CD14-positive monocyte (primary cell): Measurements from ENCODE around the gene DNAJA3. TPM values are rescaled to one million over a fixed set of nuclear protein-coding genes. Genes with fewer than 3 reads are reported as not detected.

Source experiments
- DNase-seq, 3 donors: peaks; one replicate each; pipeline ENCODE4 v3.0.0-alpha.2; 2011 to 2022
- H2AFZ ChIP-seq: 2 replicates; pipeline ENCODE4 v1.6.0; 2012; ENCODE audit warnings: mild to moderate bottlenecking, low read depth, low read length, inconsistent platforms; ENCODE audit not compliant: insufficient read depth, poor library complexity, severe bottlenecking
- H3K27ac ChIP-seq, 2 donors: 1 replicate in 1 of 2; 2 replicates in 1 of 2; pipeline ENCODE4 v1.5.1; 2012 to 2013; ENCODE audit warnings: low read length in 2 of 2, control low read depth in 1 of 2, inconsistent platforms in 1 of 2, low read depth in 1 of 2, mild to moderate bottlenecking in 1 of 2
- H3K27me3 ChIP-seq, 2 donors: one replicate each; pipeline versions ENCODE4 v1.6.0 to v1.6.1; 2011 to 2013; ENCODE audit warnings: low read length in 2 of 2; ENCODE audit not compliant: control insufficient read depth in 2 of 2, insufficient read depth in 2 of 2
- H3K36me3 ChIP-seq, 2 donors: replicated peaks in 1 of 2; 1 replicate in 1 of 2; 2 replicates in 1 of 2; pipeline versions ENCODE4 v1.5.1 to v1.6.1; 2012 to 2013; ENCODE audit warnings: low read length in 2 of 2, control low read depth in 1 of 2, inconsistent platforms in 1 of 2, mild to moderate bottlenecking in 1 of 2; ENCODE audit not compliant: insufficient read depth in 2 of 2, control insufficient read depth in 1 of 2
- H3K4me1 ChIP-seq, 2 donors: 1 replicate in 1 of 2; 2 replicates in 1 of 2; pipeline versions ENCODE4 v1.5.1 to v1.6.1; 2012 to 2013; ENCODE audit warnings: low read length in 2 of 2, control low read depth in 1 of 2, inconsistent platforms in 1 of 2, mild to moderate bottlenecking in 1 of 2, moderate library complexity in 1 of 2; ENCODE audit not compliant: insufficient read depth in 2 of 2, control insufficient read depth in 1 of 2
- H3K4me2 ChIP-seq: replicated peaks from 2 replicates; pipeline ENCODE3; 2012; ENCODE audit warnings: low read length, moderate library complexity, mild to moderate bottlenecking; ENCODE audit not compliant: poor library complexity, severe bottlenecking; ENCODE audit errors: extremely low read depth
- H3K4me3 ChIP-seq, 3 experiments: fragments of 200-600 bp in 1 of 3; sonication (generic) in 1 of 3; replicated peaks in 1 of 3; 1 replicate in 2 of 3; 2 replicates in 1 of 3; pipeline ENCODE4 v1.5.1; 2011 to 2013; ENCODE audit warnings: low read length in 3 of 3, mild to moderate bottlenecking in 3 of 3, control low read depth in 2 of 3, low read depth in 2 of 3, inconsistent platforms in 1 of 3, moderate library complexity in 1 of 3
- H3K79me2 ChIP-seq: 2 replicates; pipeline ENCODE4 v1.6.0; 2012; ENCODE audit warnings: mild to moderate bottlenecking, control low read depth, inconsistent platforms, low read length, moderate library complexity; ENCODE audit not compliant: insufficient read depth
- H3K9ac ChIP-seq: 2 replicates; pipeline ENCODE4 v1.6.0; 2017; ENCODE audit warnings: low read length, mild to moderate bottlenecking; ENCODE audit not compliant: insufficient read depth, poor library complexity, severe bottlenecking
- H3K9me3 ChIP-seq, 2 donors: replicated peaks in 1 of 2; 1 replicate in 1 of 2; 2 replicates in 1 of 2; pipeline versions ENCODE4 v1.5.1 to v1.6.1; 2012 to 2013; ENCODE audit warnings: low read length in 2 of 2, control low read depth in 1 of 2; ENCODE audit not compliant: control insufficient read depth in 1 of 2, insufficient read depth in 1 of 2
- H4K20me1 ChIP-seq: 2 replicates; pipeline ENCODE4 v1.6.0; 2012; ENCODE audit warnings: mild to moderate bottlenecking, low read length, control low read depth, moderate library complexity; ENCODE audit not compliant: insufficient read depth
- H3K27ac Mint-ChIP-seq, 7 donors: one replicate each; pipeline ENCODE4 v1.8.0; 2020; ENCODE audit warnings: mild to moderate bottlenecking in 7 of 7, mixed read lengths in 7 of 7, moderate library complexity in 6 of 7, inconsistent platforms in 2 of 7
- H3K27me3 Mint-ChIP-seq, 3 donors: one replicate each; pipeline ENCODE4 v1.8.0; 2021 to 2022; ENCODE audit warnings: low read depth in 3 of 3, mild to moderate bottlenecking in 3 of 3, mixed read lengths in 3 of 3, moderate library complexity in 3 of 3, inconsistent platforms in 1 of 3
- H3K36me3 Mint-ChIP-seq, 2 donors: one replicate each; pipeline ENCODE4 v1.8.0; 2020; ENCODE audit warnings: mixed read lengths in 2 of 2, inconsistent platforms in 1 of 2, mild to moderate bottlenecking in 1 of 2
- H3K4me1 Mint-ChIP-seq: one replicate; pipeline ENCODE4 v1.8.0; 2020; ENCODE audit warnings: mild to moderate bottlenecking, mixed read lengths
- H3K4me3 Mint-ChIP-seq, 2 donors: one replicate each; pipeline ENCODE4 v1.8.0; 2020; ENCODE audit warnings: mild to moderate bottlenecking in 2 of 2, mixed read lengths in 2 of 2, moderate library complexity in 1 of 2
- H3K9me3 Mint-ChIP-seq, 7 donors: one replicate each; pipeline ENCODE4 v1.8.0; 2020 to 2022; ENCODE audit warnings: mixed read lengths in 7 of 7, mild to moderate bottlenecking in 6 of 7, moderate library complexity in 6 of 7, inconsistent platforms in 2 of 7
- WGBS: methylation state at CpG from one replicate; pipeline ENCODE4 v1.1.5; 2013; ENCODE audit warnings: missing lambda C conversion rate; ENCODE audit not compliant: insufficient coverage; 5-methylcytosine and 5-hydroxymethylcytosine counted together
- intact Hi-C, 2 donors: fragments of 100-400 bp; cut with micrococcal nuclease; formaldehyde crosslinking; loops; one replicate each; pipeline versions ENCODE4 v1.15.0 to v1.15.1; 2023
- polyA plus RNA-seq, 3 donors: library from polyadenylated mRNA; depleted of rRNA in 1 of 3; unstranded in 2 of 3; stranded (reverse) in 1 of 3; fragments of 300-500 nt in 2 of 3; fragments of >200 nt in 1 of 3; fragmentation: Illumina TruSeq in 2 of 3; gene quantifications; 1 replicate in 2 of 3; 2 replicates in 1 of 3; pipeline ENCODE4 v1.2.3, GENCODE V29; 2012 to 2021
- TF ChIP-seq, protein P1 (sequence below): fragments of 200-600 bp; IDR thresholded peaks from one replicate; pipeline ENCODE4 v1.8.0; 2022; ENCODE audit warnings: antibody characterized with exemption, mild to moderate bottlenecking

Gene DNAJA3
- polyA plus RNA-seq, 3 donors = 17.1 to 27.9 (median 19.5) TPM

DNA sequence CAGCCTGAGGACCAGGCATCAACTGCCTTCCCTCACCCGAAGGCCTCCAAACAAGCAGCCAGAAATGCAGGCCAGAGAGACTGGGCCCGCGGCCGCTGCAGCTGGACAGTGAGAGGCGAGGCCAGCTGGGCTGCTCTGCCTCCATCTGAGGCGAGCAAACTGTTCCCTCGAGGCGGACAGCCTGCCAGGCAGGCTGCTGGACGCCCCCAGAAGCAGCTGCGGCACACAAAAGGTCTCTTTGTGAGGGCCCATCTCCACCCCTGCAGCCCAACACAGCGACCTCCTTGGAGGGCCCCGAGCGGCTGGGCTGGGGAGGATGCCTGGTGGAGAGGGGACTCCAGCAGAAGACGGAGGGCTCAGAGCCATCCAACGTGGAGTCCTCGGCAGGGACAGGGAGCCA, 14.0 kb upstream of the DNAJA3 start:
- H3K4me1 Mint-ChIP-seq = peaks cover 18% of the 10 kb centered on the region
- Histone ChIP-seq H3K9me3 (no peaks in the 10 kb centered on the region), H3K27me3 (no peaks in the 10 kb centered on the region), H3K9ac (no peak overlapping the region), H3K4me1 (peaks cover 15 to 21% of the 10 kb centered on the region in 2 donors), H3K27ac (no peak overlapping the region), H3K4me2 (no peak overlapping the region), H3K4me3 (no peak overlapping the region), H4K20me1 (peaks cover 96% of the 10 kb centered on the region), H3K36me3 (peaks cover 65 to 68% of the 10 kb centered on the region in 2 donors), H3K79me2 (peaks cover 88% of the 10 kb centered on the region), H2AFZ (no peak overlapping the region)
- intact Hi-C loops = no loop called here
- DNase-seq = no peak
- WGBS = 96% methylated on average over 14 of the region's 16 CpGs
- H3K27me3 Mint-ChIP-seq = peaks cover 0 to 4% (median 0%) of the 10 kb centered on the region in 3 donors
- H3K4me3 Mint-ChIP-seq = no peak overlapping the region
- H3K27ac Mint-ChIP-seq = no peak overlapping the region
- peaks cover 55 to 87% of the 10 kb centered on the region in 2 donors for H3K36me3 Mint-ChIP-seq
- no peaks in the 10 kb centered on the region for H3K9me3 Mint-ChIP-seq
- TF ChIP-seq, protein P1, sequence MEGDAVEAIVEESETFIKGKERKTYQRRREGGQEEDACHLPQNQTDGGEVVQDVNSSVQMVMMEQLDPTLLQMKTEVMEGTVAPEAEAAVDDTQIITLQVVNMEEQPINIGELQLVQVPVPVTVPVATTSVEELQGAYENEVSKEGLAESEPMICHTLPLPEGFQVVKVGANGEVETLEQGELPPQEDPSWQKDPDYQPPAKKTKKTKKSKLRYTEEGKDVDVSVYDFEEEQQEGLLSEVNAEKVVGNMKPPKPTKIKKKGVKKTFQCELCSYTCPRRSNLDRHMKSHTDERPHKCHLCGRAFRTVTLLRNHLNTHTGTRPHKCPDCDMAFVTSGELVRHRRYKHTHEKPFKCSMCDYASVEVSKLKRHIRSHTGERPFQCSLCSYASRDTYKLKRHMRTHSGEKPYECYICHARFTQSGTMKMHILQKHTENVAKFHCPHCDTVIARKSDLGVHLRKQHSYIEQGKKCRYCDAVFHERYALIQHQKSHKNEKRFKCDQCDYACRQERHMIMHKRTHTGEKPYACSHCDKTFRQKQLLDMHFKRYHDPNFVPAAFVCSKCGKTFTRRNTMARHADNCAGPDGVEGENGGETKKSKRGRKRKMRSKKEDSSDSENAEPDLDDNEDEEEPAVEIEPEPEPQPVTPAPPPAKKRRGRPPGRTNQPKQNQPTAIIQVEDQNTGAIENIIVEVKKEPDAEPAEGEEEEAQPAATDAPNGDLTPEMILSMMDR = no peak

DNA sequence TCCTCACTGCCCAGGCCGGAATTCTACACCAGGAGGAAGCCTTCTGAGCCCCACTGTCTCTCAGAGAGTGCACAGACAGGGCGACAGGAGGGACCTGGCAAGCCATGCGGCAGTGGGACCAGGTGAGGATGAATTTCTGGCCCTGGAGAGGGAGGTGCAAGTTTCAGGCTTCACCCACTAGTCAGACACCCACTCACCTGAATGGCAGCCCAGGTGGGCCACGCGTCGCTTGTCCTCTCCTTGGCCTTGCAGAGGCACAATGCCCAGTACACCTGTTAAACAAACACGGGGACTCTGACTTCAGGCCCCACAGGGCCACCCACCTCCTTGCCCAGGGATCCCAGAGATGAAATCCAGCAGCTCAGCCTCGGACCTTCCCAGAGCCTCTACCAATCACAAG, 13.5 kb upstream of the DNAJA3 start:
- Histone ChIP-seq H3K27me3 (no peaks in the 10 kb centered on the region), H3K4me1 (peaks cover 20 to 26% of the 10 kb centered on the region in 2 donors), H3K79me2 (peaks cover 88% of the 10 kb centered on the region), H3K9ac (no peak overlapping the region), H3K4me2 (no peak overlapping the region), H2AFZ (no peak overlapping the region), H3K27ac (no peak overlapping the region), H4K20me1 (peaks cover 92% of the 10 kb centered on the region), H3K4me3 (no peak overlapping the region), H3K9me3 (no peaks in the 10 kb centered on the region), H3K36me3 (peaks cover 61 to 63% of the 10 kb centered on the region in 2 donors)
- peak overlapping the region in 1 of 7 donors; percentile 24 for H3K27ac Mint-ChIP-seq
- DNase-seq = no peak
- intact Hi-C loops = no loop called here
- H3K27me3 Mint-ChIP-seq = peaks cover 0 to 4% (median 0%) of the 10 kb centered on the region in 3 donors
- H3K36me3 Mint-ChIP-seq = peaks cover 51 to 82% of the 10 kb centered on the region in 2 donors
- H3K4me3 Mint-ChIP-seq = no peak overlapping the region
- 100% methylated on average over 5 of the region's 8 CpGs for WGBS
- no peaks in the 10 kb centered on the region for H3K9me3 Mint-ChIP-seq
- peaks cover 22% of the 10 kb centered on the region for H3K4me1 Mint-ChIP-seq
- TF ChIP-seq, protein P1 = no peak
